Measurements from ENCODE around the gene EPS8L1.
"Not testable (repeated sequence)": the region's sequence is repeated elsewhere in the genome, so short reads cannot be mapped to it uniquely, and the experiment has no call there.

Gene EPS8L1

DNA sequence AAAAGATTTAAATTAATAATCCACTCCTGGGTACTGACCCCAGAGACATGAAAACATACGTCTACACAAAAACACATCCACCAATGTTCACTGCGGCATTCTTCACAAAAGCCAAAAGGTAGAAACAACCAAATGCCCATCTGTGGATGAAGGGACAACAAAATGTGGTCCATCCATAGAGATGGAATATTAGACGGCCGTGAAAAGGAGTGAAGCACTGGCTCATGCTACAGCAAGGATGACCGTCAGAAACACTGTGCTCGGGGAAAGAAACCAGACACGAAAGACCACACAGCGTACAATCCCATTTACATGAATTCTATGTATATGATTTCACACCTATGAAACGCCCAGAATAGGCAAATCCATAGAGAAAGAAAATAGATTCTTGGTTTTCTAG lies 18.8 kb upstream of the EPS8L1 start:
- H3K4me1 ChIP-seq (ENCODE audit: insufficient read depth, low read length) = no peaks in the 10 kb centered on the region
- H3K36me3 ChIP-seq (ENCODE audit: insufficient read depth, low read length) = peaks cover 35% of the 10 kb centered on the region
- no peak overlapping the region for H3K4me3 ChIP-seq (ENCODE audit: low read depth in 1 of 2, low read length in 2 of 2)
- H3K27me3 ChIP-seq (ENCODE audit: control insufficient read depth in 1 of 2, insufficient read depth in 2 of 2, low read length in 2 of 2) = no peaks in the 10 kb centered on the region
- no peaks in the 10 kb centered on the region for H3K9me3 ChIP-seq (ENCODE audit: low read length)
- H3K27ac ChIP-seq (ENCODE audit: low read depth, low read length) = no peak overlapping the region
- H3K9ac ChIP-seq (ENCODE audit: low read length) = no peak overlapping the region

DNA sequence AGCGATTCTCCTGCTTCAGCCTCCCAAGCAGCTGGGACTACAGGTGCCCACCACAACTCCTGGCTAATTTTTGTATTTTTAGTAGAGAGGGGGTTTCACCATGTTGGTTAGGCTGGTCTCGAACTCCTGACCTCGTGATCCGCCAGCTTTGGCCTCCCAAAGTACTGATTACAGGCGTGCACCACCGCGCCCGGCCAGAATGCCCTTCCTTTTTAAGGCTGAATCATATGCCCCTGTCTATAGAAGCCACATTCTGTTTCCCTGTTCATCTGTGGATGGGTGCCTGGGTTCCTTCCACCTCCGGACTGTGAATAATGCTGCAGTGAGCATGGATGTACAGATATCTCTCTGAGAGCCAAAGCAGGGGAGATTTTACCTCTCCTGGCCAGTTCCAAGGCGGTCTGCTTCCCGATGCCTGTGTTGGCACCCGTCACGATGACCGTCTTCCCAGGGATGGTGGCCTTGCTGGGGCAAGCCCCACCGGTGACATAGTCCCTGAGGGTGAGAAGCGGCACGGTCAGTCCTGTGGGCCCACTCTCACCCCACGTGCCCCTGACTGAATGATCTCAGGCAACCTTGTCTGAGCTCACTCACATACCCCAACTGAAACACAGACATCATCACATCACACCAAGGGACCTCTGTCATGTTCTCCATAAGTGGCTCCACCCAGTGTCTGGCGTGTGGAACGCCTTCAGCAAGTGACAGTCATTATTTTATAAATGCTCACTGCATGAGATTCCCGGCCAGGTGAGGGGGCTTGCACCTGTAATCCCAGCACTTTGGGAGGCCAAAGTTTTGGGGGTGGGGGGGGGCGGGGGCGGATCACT lies 16.7 kb upstream of the EPS8L1 start:
- Histone ChIP-seq H3K27me3 (ENCODE audit: control insufficient read depth in 1 of 2, insufficient read depth in 2 of 2, low read length in 2 of 2) (no peaks in the 10 kb centered on the region), H3K27ac (ENCODE audit: low read depth, low read length) (no peak overlapping the region), H3K36me3 (ENCODE audit: insufficient read depth, low read length) (peaks cover 31% of the 10 kb centered on the region), H3K9ac (ENCODE audit: low read length) (no peak overlapping the region), H3K4me3 (ENCODE audit: low read depth in 1 of 2, low read length in 2 of 2) (no peak overlapping the region), H3K4me1 (ENCODE audit: insufficient read depth, low read length) (no peaks in the 10 kb centered on the region), H3K9me3 (ENCODE audit: low read length) (no peaks in the 10 kb centered on the region)

DNA sequence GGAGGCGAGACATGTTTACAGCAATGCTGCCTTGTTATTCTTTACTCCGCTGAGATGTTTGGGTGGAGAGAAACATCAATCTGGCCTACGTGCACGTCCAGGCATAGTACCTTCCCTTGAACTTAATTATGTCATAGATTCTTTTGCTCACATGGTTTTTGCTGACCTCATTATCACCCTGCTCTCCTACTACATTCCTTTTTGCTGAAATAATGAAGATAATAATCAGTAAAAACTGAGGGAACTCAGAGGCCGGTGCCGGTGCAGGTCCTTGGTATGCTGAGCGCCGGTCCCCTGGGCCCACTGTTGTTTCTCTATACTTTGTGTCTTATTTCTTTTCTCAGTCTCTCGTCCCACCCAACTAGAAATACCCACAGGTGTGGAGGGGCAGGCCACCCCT lies 15.4 kb upstream of the EPS8L1 start:
- not testable (repeated sequence) for H3K27ac ChIP-seq (ENCODE audit: low read depth, low read length); H3K9me3 ChIP-seq (ENCODE audit: low read length); H3K4me1 ChIP-seq (ENCODE audit: insufficient read depth, low read length); H3K4me3 ChIP-seq (ENCODE audit: low read depth in 1 of 2, low read length in 2 of 2); H3K27me3 ChIP-seq (ENCODE audit: control insufficient read depth in 1 of 2, insufficient read depth in 2 of 2, low read length in 2 of 2); H3K9ac ChIP-seq (ENCODE audit: low read length)
- H3K36me3 ChIP-seq (ENCODE audit: insufficient read depth, low read length) = peaks cover 29% of the 10 kb centered on the region

DNA sequence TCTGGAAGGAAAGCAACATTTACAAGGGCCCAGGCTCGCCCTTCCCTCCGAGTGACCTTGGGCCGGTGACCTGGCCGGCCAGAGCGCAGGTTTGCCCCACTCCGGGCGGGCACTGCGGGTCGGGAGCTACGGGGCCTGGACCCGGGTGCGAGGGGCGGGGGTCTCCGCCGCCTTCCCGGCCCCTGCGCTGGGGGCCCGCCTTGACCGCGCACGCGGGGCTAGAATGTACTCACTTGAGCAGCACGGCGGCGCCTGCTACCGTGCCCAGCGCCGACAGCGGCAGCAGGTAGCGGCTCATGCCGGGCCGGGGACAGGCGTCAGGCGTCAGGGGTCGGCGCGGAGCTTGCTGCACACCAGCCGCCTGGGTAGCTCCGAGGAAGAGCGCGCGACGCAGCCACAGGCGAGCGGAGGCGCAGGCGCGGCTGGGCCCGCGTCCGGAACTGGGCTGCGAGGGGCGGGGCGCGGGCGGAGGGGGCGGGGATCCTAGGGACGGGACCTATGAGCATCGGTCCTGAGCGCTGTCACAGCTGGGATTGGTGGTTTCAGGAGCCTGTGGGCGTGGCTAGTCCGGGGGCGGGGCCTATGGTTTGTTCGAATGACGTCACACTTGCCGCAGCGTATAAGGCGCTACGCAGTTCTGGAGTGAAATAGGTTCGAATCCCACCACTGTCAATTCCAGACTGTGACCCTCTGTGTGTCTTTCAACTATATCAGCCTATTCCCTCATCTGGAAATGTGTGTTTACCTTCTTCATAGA lies 12.8 kb upstream of the EPS8L1 start, which contains the start of gene RDH13:
Gene RDH13 (minus strand): TSS at position 414 of the 757 bp plus-strand sequence. CDS start 116 bp downstream, at position 298.
- peak within 1 kb of the TSS; percentile 60 for H3K27ac ChIP-seq (ENCODE audit: low read depth, low read length)
- H3K27me3 ChIP-seq (ENCODE audit: control insufficient read depth in 1 of 2, insufficient read depth in 2 of 2, low read length in 2 of 2) = peaks cover 0 to 5% of the 10 kb centered on the region in 2 donors

DNA sequence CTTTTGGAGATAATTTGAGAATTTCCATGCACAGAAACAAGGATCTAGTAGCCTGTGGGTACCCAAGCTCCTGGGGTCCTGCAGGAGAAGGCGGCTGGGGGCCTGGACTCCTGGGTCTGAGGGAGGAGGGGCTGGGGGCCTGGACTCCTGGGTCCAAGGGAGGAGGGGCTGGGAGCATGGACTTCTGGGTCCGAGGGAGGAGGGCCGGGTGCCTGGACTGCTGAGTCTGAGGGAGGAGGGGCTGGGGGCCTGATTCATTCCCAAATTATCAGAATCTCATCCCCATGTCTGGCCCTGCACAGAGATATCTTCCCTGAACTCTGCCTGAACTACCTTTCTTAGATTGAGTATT lies 12.2 kb upstream of the EPS8L1 start:
- H3K4me1 ChIP-seq (ENCODE audit: insufficient read depth, low read length) = no peaks in the 10 kb centered on the region
- no peak overlapping the region for H3K9ac ChIP-seq (ENCODE audit: low read length)
- H3K9me3 ChIP-seq (ENCODE audit: low read length) = no peaks in the 10 kb centered on the region
- peaks cover 0 to 5% of the 10 kb centered on the region in 2 donors for H3K27me3 ChIP-seq (ENCODE audit: control insufficient read depth in 1 of 2, insufficient read depth in 2 of 2, low read length in 2 of 2)
- H3K27ac ChIP-seq (ENCODE audit: low read depth, low read length) = no peak overlapping the region
- peak overlapping the region in 1 of 2 donors; percentile 65 for H3K4me3 ChIP-seq (ENCODE audit: low read depth in 1 of 2, low read length in 2 of 2)
- peaks cover 8% of the 10 kb centered on the region for H3K36me3 ChIP-seq (ENCODE audit: insufficient read depth, low read length)

More for the DNA sequence above, 12.8 kb upstream of the EPS8L1 start, which contains the start of gene RDH13:
- Histone ChIP-seq H3K9me3 (ENCODE audit: low read length) (no peaks in the 10 kb centered on the region), H3K4me1 (ENCODE audit: insufficient read depth, low read length) (no peaks in the 10 kb centered on the region), H3K4me3 (ENCODE audit: low read depth in 1 of 2, low read length in 2 of 2) (peak within 1 kb of the TSS; percentile 51 to 65), H3K36me3 (ENCODE audit: insufficient read depth, low read length) (peaks cover 11% of the 10 kb centered on the region), H3K9ac (ENCODE audit: low read length) (peak within 1 kb of the TSS; percentile 28)

DNA sequence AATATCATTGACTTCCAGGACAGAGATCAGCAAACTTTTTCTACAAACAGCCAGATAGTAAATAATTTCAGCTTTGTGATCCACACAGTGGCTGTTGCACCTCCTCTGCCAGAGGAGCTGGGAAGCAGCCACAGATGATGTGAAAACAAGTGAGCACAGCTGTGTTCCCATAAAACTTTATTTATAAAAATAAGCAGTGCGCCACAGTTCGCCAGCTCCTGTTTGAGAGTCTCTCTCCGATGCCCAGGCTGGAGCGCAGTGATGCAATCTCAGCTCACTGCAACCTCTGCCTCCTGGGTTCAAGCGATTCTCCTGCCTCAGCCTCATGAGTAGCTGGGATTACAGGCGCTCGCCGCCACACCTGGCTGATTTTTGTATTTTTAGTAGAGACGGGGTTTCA lies 10.2 kb upstream of the EPS8L1 start:
- H3K4me3 ChIP-seq (ENCODE audit: low read depth in 1 of 2, low read length in 2 of 2); H3K36me3 ChIP-seq (ENCODE audit: insufficient read depth, low read length); H3K27ac ChIP-seq (ENCODE audit: low read depth, low read length); H3K9ac ChIP-seq (ENCODE audit: low read length); H3K4me1 ChIP-seq (ENCODE audit: insufficient read depth, low read length); H3K9me3 ChIP-seq (ENCODE audit: low read length): not testable (repeated sequence)
- H3K27me3 ChIP-seq (ENCODE audit: control insufficient read depth in 1 of 2, insufficient read depth in 2 of 2, low read length in 2 of 2) = peaks cover 14 to 17% of the 10 kb centered on the region in 2 donors

DNA sequence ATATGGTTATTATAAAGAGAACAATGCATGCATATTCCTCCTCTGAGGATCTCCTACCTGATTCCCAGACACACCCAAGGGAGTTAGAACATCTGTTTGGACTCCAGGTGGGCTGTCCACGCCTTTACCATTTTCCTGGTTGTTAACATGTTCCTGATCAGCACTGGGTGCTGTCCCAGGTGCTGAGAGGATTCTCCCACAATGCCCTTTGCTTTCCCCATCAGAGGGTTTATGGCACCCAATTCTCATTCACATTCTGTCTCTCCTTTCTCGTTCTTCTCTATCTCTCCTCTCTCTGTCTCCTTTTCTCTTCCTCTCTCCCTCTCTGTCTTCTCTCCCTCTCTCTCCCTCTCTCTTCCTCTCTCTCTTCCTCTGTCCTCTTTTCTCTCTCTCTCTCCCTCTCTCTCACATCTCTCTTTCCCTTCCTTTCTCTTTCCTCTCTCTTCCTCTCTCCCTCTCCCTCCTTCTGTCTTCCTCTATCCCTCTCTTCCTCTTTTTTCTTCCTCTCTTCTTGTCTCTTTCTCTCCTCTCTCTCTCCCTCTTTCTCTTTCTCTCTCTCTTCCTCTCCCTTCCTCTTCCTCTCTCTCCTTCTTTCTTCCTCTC lies 9.5 kb upstream of the EPS8L1 start:
- no peak overlapping the region for H3K27ac ChIP-seq (ENCODE audit: low read depth, low read length)
- H3K9ac ChIP-seq (ENCODE audit: low read length) = no peak overlapping the region
- H3K4me1 ChIP-seq (ENCODE audit: insufficient read depth, low read length) = no peaks in the 10 kb centered on the region
- H3K4me3 ChIP-seq (ENCODE audit: low read depth in 1 of 2, low read length in 2 of 2) = no peak overlapping the region
- H3K27me3 ChIP-seq (ENCODE audit: control insufficient read depth in 1 of 2, insufficient read depth in 2 of 2, low read length in 2 of 2) = peaks cover 17 to 24% of the 10 kb centered on the region in 2 donors
- no peaks in the 10 kb centered on the region for H3K36me3 ChIP-seq (ENCODE audit: insufficient read depth, low read length)
- H3K9me3 ChIP-seq (ENCODE audit: low read length) = peaks cover 7% of the 10 kb centered on the region

DNA sequence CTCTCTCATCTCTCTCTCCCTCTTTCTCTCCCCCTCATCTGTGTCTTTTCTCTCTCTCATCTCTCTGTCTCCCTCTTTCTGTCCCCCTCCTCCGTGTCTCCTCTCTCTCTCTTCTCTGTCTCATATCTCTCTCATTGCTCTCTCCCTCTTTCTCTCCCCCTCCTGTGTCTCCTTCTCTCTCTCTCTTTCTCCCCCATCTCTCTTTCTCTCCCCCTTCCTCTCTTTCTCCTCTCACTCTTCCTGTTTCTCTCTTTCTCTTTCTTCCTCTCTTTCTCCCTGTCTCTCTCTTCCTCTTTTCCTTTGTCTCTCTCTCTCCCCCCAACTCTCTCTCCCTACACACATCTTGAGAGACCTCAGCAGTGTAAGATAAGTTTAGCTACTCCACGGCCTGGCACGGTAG lies 7.8 kb upstream of the EPS8L1 start:
- Histone ChIP-seq H3K36me3 (ENCODE audit: insufficient read depth, low read length) (no peaks in the 10 kb centered on the region), H3K27ac (ENCODE audit: low read depth, low read length) (no peak overlapping the region), H3K27me3 (ENCODE audit: control insufficient read depth in 1 of 2, insufficient read depth in 2 of 2, low read length in 2 of 2) (peaks cover 24 to 35% of the 10 kb centered on the region in 2 donors), H3K4me3 (ENCODE audit: low read depth in 1 of 2, low read length in 2 of 2) (no peak overlapping the region), H3K9ac (ENCODE audit: low read length) (no peak overlapping the region), H3K4me1 (ENCODE audit: insufficient read depth, low read length) (no peaks in the 10 kb centered on the region), H3K9me3 (ENCODE audit: low read length) (peaks cover 7% of the 10 kb centered on the region)

DNA sequence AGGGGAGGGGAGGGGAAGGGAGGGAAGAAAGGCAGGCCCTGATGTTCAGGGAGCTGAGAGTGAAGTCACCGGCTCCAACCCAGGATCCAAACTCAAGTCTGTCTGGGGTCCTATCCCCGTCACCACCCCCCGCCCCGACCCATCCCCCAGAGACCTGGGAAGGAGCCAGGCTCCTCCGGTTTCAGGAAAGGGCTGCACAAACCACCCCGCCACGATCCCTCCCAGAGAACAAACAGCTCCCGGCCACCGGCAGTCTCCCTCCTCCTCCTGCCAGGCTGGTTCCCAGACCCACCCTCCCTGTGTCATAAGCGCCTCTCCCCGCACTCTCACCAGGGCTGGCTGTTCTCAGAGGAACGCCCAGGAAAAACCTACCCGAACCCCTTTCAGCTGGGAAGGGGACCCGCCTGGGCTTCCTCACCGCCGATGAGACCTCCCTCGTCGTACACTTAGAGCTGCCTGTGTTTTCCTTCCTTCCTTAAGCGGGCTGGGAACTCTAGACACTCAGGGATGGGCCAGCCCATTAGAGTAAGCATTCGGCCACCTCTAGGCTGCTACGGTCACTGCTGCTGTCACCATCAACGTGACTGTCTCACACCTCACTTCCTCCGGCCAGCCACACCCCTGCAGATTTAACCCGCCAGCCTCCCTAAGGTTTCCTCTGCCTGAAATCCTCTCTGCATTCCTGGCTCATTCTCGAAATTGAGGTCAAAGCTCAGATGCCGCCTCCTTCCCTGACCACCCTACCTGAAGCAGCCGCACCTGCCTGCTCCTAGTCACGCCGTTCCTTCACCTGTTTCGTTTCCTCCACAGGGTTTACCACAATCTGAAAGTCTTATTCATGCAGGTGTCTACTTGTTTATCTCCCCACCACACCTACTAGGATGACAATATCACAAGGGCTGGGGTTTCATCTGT lies 6.5 kb upstream of the EPS8L1 start:
- Histone ChIP-seq H3K9ac (ENCODE audit: low read length) (no peak overlapping the region), H3K36me3 (ENCODE audit: insufficient read depth, low read length) (no peaks in the 10 kb centered on the region), H3K27ac (ENCODE audit: low read depth, low read length) (no peak overlapping the region), H3K4me1 (ENCODE audit: insufficient read depth, low read length) (no peaks in the 10 kb centered on the region), H3K27me3 (ENCODE audit: control insufficient read depth in 1 of 2, insufficient read depth in 2 of 2, low read length in 2 of 2) (peaks cover 24 to 35% of the 10 kb centered on the region in 2 donors), H3K9me3 (ENCODE audit: low read length) (peaks cover 7% of the 10 kb centered on the region), H3K4me3 (ENCODE audit: low read depth in 1 of 2, low read length in 2 of 2) (no peak overlapping the region)

DNA sequence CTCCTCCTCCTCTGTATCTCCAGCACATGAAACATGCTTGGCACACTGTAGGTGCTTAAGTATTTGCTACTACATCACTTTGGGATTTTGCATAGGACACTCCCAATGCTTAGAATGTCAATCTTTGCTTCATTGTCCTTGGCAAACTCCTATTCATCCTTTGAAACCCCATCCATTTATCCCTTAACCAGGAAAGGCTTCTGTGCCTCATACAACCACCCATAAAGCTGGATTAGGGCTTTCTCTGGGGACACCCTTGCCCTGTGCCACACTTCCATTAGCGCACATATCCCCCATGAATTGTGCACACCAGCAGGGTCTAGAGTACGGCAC lies 5.8 kb upstream of the EPS8L1 start:
- no peak overlapping the region for H3K27ac ChIP-seq (ENCODE audit: low read depth, low read length)
- H3K27me3 ChIP-seq (ENCODE audit: control insufficient read depth in 1 of 2, insufficient read depth in 2 of 2, low read length in 2 of 2) = peaks cover 24 to 35% of the 10 kb centered on the region in 2 donors
- H3K9me3 ChIP-seq (ENCODE audit: low read length) = peaks cover 7% of the 10 kb centered on the region
- H3K36me3 ChIP-seq (ENCODE audit: insufficient read depth, low read length) = no peaks in the 10 kb centered on the region
- no peak overlapping the region for H3K4me3 ChIP-seq (ENCODE audit: low read depth in 1 of 2, low read length in 2 of 2)
- H3K4me1 ChIP-seq (ENCODE audit: insufficient read depth, low read length) = no peaks in the 10 kb centered on the region
- H3K9ac ChIP-seq (ENCODE audit: low read length) = no peak overlapping the region

Data from muscle layer of colon (tissue), 2 donors.